Pulmonary artery endothelial cell (primary cell): ENCODE data around the gene ELL. TPM values are rescaled to one million over a fixed set of nuclear protein-coding genes. Genes with fewer than 3 reads are reported as not detected.
"Not testable (repeated sequence)": the region's sequence is repeated elsewhere in the genome, so short reads cannot be mapped to it uniquely, and the experiment has no call there.

ENCODE experiments used
- DNase-seq: peaks from one replicate; pipeline ENCODE4 v3.0.0-alpha.2; 2011; ENCODE audit warnings: low read depth, low spot score
- total RNA-seq: library from RNA; depleted of rRNA; stranded (reverse); fragments of >200 nt; gene quantifications from 2 replicates; pipeline ENCODE4 v1.2.3, GENCODE V29; 2014

The ELL gene
- 13.4 and 15.3 TPM in 2 replicates for total RNA-seq

- DNase-seq, result no peak
Observed at GRCh38 chr19:18521692-18522123, at the start of gene ELL. TSS of gene ELL (minus strand) at chr19:18522070. CDS start at chr19:18522055, 15 bp downstream.

- DNase-seq, result no peak
Observed at GRCh38 chr19:18568367-18568766, 46.5 kb upstream of the ELL start.

- DNase-seq, result no peak
Observed at GRCh38 chr19:18566953-18567352, 45.1 kb upstream of the ELL start.

- DNase-seq, result peak; percentile 62
Observed at GRCh38 chr19:18562086-18562485, 40.2 kb upstream of the ELL start.

DNA sequence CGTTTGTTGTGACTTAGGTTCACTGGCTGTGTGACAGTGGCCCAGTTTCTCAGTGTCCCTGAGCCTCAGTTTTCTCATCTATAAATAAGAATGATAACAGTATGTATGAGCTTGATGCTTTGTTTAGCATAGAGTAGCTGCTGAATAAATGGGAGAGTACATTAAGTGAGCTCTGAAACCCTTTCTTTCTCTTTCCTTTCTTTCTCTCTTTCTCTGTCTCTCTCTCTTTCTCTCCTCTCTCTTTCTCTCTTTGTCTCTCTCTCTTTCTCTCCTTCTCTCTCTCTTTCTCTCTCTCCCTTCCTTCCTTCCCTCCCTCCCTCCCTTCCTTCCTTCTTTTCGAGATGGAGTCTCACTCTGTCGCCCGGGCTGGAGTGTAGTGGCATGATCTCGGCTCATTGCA lies 37.8 kb upstream of the ELL start:
- DNase-seq, result no peak

GRCh38 chr19:18558604-18559003 lies 36.7 kb upstream of the ELL start:
- no peak for DNase-seq

- DNase-seq, result no peak
Observed at GRCh38 chr19:18558202-18558555, 36.3 kb upstream of the ELL start.

DNA sequence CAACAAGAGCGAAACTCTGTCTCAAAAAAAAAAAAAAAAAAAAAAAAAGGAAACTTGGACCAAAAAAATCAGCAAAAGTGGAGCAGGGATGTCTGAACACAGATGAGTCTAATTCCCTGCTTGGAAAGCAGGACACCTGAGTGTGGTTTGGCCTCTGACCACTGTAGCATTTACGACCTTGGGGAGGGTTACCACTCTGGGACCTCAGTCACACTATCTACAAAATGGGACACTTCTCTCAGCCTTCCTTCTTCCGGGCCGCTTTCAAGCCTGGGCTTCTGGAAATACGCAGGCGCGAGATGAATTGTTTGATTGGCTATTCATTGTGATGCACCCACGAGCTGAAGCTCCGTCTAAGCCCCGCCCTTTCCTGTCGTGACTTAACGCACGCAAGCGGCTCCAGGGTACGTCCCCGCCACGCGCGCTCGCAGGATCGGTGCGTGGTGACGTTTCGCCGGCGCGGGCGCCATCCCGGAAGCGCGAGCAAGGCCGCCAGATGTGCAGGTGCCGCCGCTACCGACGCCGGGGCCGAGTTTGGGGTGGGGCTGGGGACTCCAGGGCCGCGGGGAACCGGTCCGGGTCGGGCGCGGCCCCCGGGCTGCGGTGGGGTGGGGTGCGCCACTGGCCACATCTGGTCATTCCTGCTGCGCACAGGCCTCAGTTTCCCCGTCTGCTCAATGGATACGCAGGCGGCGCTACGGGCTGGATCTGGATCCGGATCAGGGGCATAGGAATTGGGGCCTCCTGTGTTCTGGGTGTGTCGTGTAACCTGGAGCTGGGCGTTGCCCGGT lies 35.7 kb upstream of the ELL start, which contains the start of gene KXD1:
Gene KXD1, plus strand, starts transcription at position 460 of the 791 bp plus-strand sequence. CDS start 4,187 bp downstream, outside the sequence.
- peak; percentile 98 for DNase-seq

DNA sequence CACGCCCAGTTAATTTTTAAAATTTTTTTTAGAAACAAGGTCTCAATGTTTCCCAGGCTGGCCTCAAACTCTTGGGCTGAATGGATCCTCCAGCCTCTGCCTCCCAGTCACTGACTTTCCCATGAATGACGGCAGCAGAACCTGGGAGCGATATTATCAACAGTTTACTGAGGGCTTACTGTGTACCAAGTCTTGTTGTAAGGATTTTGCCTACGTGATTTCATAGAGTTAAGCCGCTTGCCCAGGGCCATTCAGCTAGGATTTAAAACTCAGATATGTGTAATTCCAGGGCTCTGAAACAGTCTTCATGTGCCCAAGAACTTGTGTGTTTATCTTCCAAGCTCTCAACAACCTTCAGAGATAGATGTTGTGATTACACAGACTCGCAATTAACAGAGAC lies 29.8 kb upstream of the ELL start:
- no peak for DNase-seq

- DNase-seq, result no peak
Observed at GRCh38 chr19:18543814-18544475, 22.1 kb upstream of the ELL start.

GRCh38 chr19:18542941-18543813 lies 21.3 kb upstream of the ELL start, which contains the start of gene FKBP8:
TSS of gene FKBP8 (minus strand) at chr19:18543573. CDS start at chr19:18541970, 1,603 bp downstream.
- DNase-seq, result no peak

DNA sequence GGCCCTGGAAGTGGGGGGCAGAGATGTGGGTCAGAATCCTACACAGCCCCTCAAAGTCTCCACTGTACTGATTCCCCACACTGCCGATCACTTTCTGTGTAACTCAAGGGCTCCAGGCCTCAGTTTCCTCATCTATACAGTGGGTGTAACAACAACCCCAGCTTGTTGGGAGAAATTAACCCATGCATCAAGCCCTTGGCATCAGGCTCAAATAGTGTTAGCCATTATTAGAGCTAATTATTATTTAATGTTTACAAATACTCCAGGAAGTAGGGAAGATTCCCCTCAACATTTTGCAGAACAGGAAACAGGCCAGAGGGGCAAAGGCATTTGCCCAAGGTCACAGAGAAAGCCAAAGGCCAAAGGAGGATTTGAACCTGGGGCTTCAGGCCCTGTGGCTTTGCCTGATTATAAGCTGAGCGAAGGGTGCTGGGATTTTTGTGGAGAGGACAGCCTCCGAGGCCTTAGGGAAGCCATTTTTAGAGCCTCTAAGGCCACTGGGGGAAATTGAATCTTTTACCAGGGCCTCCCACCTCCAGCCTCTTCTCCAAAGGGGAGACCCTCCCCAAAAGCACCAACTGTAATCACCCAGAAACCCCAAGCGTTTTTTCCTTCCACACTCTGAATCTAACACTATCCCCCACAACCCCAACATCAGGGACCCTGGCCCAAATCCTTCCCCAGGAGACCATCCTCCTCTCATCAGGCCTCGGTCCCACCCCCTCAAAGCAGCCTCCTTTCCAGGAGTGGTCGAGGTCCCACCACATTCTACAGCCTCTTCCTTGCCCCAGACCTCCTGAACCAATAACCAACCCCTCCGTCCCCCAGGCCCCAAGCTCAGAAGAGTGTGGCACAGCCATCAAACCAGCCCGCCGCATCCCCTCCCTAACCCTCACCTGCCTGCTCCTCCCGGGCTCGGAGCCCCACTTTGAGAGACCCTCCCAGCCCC lies 20.4 kb upstream of the ELL start:
- DNase-seq, result no peak

- DNase-seq, result no peak
Observed at GRCh38 chr19:18541258-18541991, 19.6 kb upstream of the ELL start.

DNA sequence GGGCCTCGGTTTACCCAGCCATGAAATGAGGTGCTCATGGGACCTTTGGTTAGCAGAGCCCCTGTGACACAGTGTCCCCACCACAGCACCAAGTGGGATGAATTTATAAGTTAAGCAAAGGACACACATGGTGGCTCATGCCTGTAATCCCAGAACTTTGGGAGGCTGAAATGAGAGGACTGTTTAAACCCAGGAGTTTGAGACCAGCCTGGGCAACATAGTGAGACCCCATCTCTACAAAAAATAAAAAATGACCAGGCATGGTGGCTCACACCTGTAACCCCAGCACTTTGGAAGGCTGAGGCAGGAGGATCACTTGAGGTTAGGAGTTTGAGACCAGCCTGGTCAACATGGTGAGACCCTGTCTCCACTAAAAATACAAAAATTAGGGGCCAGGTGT lies 18.3 kb upstream of the ELL start:
- not testable (repeated sequence) for DNase-seq

- DNase-seq, result no peak
Observed at GRCh38 chr19:18539372-18539771, 17.5 kb upstream of the ELL start.

DNA sequence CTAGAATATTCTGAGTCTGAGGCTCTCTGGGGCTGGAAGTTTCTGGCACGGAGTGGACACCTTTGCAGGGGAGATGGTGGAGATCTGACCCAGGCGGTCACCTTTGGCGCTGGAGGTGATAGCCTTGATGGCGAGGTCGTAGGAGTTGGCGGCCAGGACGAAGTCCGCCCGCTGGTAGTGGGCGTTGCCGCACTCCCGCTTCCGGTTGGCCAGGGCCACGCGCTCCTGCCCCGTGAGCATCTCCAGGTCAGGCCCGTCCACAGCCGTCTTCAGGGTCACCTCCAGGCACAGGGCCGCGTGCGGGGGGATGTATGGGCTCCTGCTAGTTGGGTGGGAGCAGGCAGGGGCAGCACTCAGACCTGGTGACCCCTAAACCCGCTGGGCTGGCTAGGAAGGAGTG lies 16.2 kb upstream of the ELL start:
- no peak for DNase-seq

GRCh38 chr19:18537431-18537830 lies 15.6 kb upstream of the ELL start:
- no peak for DNase-seq

DNA sequence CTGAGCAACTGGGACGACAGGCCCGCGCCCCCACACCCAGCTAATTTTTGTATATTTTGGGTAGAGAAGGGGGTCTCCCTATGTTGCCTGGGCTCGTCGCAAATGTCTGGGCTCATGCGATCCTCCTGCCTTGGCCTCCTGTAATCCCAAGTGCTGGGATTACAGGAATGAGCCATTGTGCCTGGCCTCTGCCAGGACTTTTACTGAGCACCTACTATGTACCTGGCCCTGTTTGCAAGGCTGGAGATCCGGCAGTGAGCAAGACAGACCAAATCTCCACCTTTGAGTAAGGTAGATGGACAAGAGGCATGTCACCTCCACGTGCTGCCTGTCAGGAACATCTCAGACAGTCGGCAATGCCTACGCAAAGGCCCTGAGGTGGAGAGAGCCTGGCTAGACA lies 14.6 kb upstream of the ELL start:
- no peak for DNase-seq

GRCh38 chr19:18533058-18533457 lies 11.2 kb upstream of the ELL start:
- DNase-seq, result no peak
